ENCODE measurements around the gene MPHOSPH9.

- no peak for TF ChIP-seq ATF4 (CRISPR knock-in tag; IDR thresholded peaks at IDR 0.05)
- no peak for TF ChIP-seq PRPF4 (IDR thresholded peaks at IDR 0.05; ENCODE audit: low read depth, low read length, poor library complexity, severe bottlenecking)
- TF ChIP-seq ESRRA (CRISPR knock-in tag; IDR thresholded peaks at IDR 0.05; ENCODE audit: low read depth) = no peak
- no peak for TF ChIP-seq POLR2AphosphoS2 (IDR thresholded peaks at IDR 0.05; ENCODE audit: low read depth, low read length)
- no peak for TF ChIP-seq ZNF83 (CRISPR knock-in tag; IDR thresholded peaks at IDR 0.05; ENCODE audit: borderline replicate concordance)
- no peak for TF ChIP-seq POLR2A (IDR thresholded peaks at IDR 0.05; ENCODE audit: insufficient read depth in 1 of 2, low read depth in 2 of 2, low read length in 2 of 2)
- TF ChIP-seq JUN (CRISPR knock-in tag; IDR thresholded peaks at IDR 0.05) = no peak
- no peak for TF ChIP-seq FOXO4 (CRISPR knock-in tag; conservative IDR thresholded peaks at IDR 0.05)
- TF ChIP-seq REST (IDR thresholded peaks at IDR 0.05; ENCODE audit: borderline replicate concordance in 1 of 2, low read depth in 1 of 2, low read length in 2 of 2) = no peak
Measured at GRCh38 chr12:123104809-123105208, 128.1 kb downstream of the MPHOSPH9 start.
